Common myeloid progenitor, CD34-positive (primary cell): ENCODE measurements around the gene PBX3.

Experiments used
- CTCF ChIA-PET: fragments of 350-600 bp; sonication (Branson Sonifier 250); formaldehyde crosslinking; loops from one replicate; lab custom pipeline; 2021; ENCODE audit warnings: antibody characterized with exemption; lab: Charles Lee
- POLR2A ChIA-PET: fragments of 350-600 bp; sonication (Branson Sonifier 250); formaldehyde crosslinking; loops from one replicate; lab custom pipeline; 2021; ENCODE audit warnings: antibody characterized with exemption; lab: Charles Lee
- DNase-seq, 3 donors: peaks; one replicate each; pipeline versions ENCODE4 v3.0.0 to v3.0.0-alpha.2; 2013
- H3K27ac ChIP-seq, 2 experiments: 1 replicate in 1 of 2; 2 replicates in 1 of 2; pipeline ENCODE4 v1.7.0; 2013; ENCODE audit warnings: inconsistent platforms in 2 of 2, low read length in 2 of 2, mild to moderate bottlenecking in 2 of 2, low read depth in 1 of 2, moderate library complexity in 1 of 2; ENCODE audit not compliant: severe bottlenecking in 2 of 2, insufficient read depth in 1 of 2, poor library complexity in 1 of 2
- H3K27me3 ChIP-seq, 5 experiments: replicated peaks in 2 of 5; 1 replicate in 3 of 5; 2 replicates in 2 of 5; pipeline versions ENCODE4 v1.6.1 to v1.7.0; 2013; ENCODE audit warnings: low read length in 4 of 5, mild to moderate bottlenecking in 2 of 5, moderate library complexity in 2 of 5, inconsistent platforms in 1 of 5; ENCODE audit not compliant: insufficient read depth in 5 of 5, control insufficient read depth in 4 of 5
- H3K36me3 ChIP-seq, 4 experiments: 1 replicate in 2 of 4; 2 replicates in 2 of 4; pipeline versions ENCODE4 v1.6.1 to v1.7.0; 2013; ENCODE audit warnings: low read length in 3 of 4, control low read depth in 1 of 4, mild to moderate bottlenecking in 1 of 4; ENCODE audit not compliant: control insufficient read depth in 4 of 4, insufficient read depth in 4 of 4
- H3K4me1 ChIP-seq, 4 experiments: 1 replicate in 3 of 4; 2 replicates in 1 of 4; pipeline versions ENCODE4 v1.6.1 to v1.7.1; 2013; ENCODE audit warnings: low read length in 3 of 4, mild to moderate bottlenecking in 3 of 4, control low read depth in 1 of 4, inconsistent platforms in 1 of 4, moderate library complexity in 1 of 4; ENCODE audit not compliant: control insufficient read depth in 4 of 4, insufficient read depth in 4 of 4; ENCODE audit errors: control extremely low read depth in 1 of 4
- H3K4me3 ChIP-seq, 7 experiments: 1 replicate in 4 of 7; 2 replicates in 3 of 7; pipeline versions ENCODE4 v1.5.1 to v1.7.0; 2013; ENCODE audit warnings: mild to moderate bottlenecking in 7 of 7, low read length in 6 of 7, moderate library complexity in 6 of 7, inconsistent platforms in 2 of 7, low read depth in 2 of 7, control low read depth in 1 of 7; ENCODE audit not compliant: insufficient read depth in 4 of 7, control insufficient read depth in 1 of 7; ENCODE audit errors: extremely low read depth in 1 of 7
- H3K9me3 ChIP-seq, 5 experiments: 1 replicate in 4 of 5; 2 replicates in 1 of 5; pipeline versions ENCODE4 v1.6.1 to v1.7.1; 2013; ENCODE audit warnings: low read length in 4 of 5, mild to moderate bottlenecking in 2 of 5, inconsistent platforms in 1 of 5, low read depth in 1 of 5, moderate library complexity in 1 of 5; ENCODE audit not compliant: control insufficient read depth in 4 of 5, insufficient read depth in 2 of 5; ENCODE audit errors: control extremely low read depth in 1 of 5
- WGBS: methylation state at CpG from one replicate; pipeline ENCODE4 v1.1.5; 2013; ENCODE audit not compliant: insufficient coverage; 5-methylcytosine and 5-hydroxymethylcytosine counted together

The PBX3 gene

GRCh38 chr9:125861405-125862058 lies 114.4 kb downstream of the PBX3 start:
- no peak for DNase-seq
- no peak overlapping the region for H3K4me3 ChIP-seq
- H3K27me3 ChIP-seq: no peaks in the 10 kb centered on the region
- CTCF ChIA-PET: no interaction called here
- POLR2A ChIA-PET: no interaction called here
- H3K27ac ChIP-seq: no peak overlapping the region
- H3K9me3 ChIP-seq: peaks cover 0 to 3% (median 0%) of the 10 kb centered on the region in 5 experiments
- H3K36me3 ChIP-seq: no peaks in the 10 kb centered on the region
- H3K4me1 ChIP-seq: no peaks in the 10 kb centered on the region

- POLR2A ChIA-PET: interaction anchor here (1.0 kb wide), 1 partner anchor 14 kb away, joined by 4 read pairs; no protein-coding TSS in a partner anchor
- H3K36me3 ChIP-seq: no peaks in the 10 kb centered on the region
- no peak for DNase-seq
- H3K4me3 ChIP-seq: no peak overlapping the region
- CTCF ChIA-PET: no interaction called here
- H3K4me1 ChIP-seq: peaks cover 0 to 5% (median 2%) of the 10 kb centered on the region in 4 experiments
- no peaks in the 10 kb centered on the region for H3K27me3 ChIP-seq
- WGBS: 100% methylated on average over 1 of the region's 1 CpG
- H3K9me3 ChIP-seq: peaks cover 0 to 3% (median 0%) of the 10 kb centered on the region in 5 experiments
- no peak overlapping the region for H3K27ac ChIP-seq
These were observed 116.8 kb downstream of the PBX3 start for GRCh38 chr9:125863923-125864322.

- 89% methylated on average over 1 of the region's 3 CpGs for WGBS
- CTCF ChIA-PET: interaction anchor here (2.4 kb wide), 1 partner anchor 12 kb away, joined by 7 read pairs; no protein-coding TSS in a partner anchor
- POLR2A ChIA-PET: no interaction called here
- Histone ChIP-seq H3K27me3 (no peaks in the 10 kb centered on the region), H3K27ac (no peak overlapping the region), H3K36me3 (no peaks in the 10 kb centered on the region), H3K4me1 (peaks cover 0 to 5% (median 2%) of the 10 kb centered on the region in 4 experiments), H3K9me3 (no peaks in the 10 kb centered on the region), H3K4me3 (peak overlapping the region in 1 of 7 experiments; percentile 10)
- peak in 2 of 3 donors; percentile 51 to 61 for DNase-seq
These were observed 120.7 kb downstream of the PBX3 start for GRCh38 chr9:125867751-125868415.

- WGBS: 90% methylated on average over 3 of the region's 3 CpGs
- Histone ChIP-seq H3K4me3 (no peak overlapping the region), H3K4me1 (no peaks in the 10 kb centered on the region), H3K27ac (no peak overlapping the region), H3K9me3 (no peaks in the 10 kb centered on the region), H3K36me3 (no peaks in the 10 kb centered on the region), H3K27me3 (no peaks in the 10 kb centered on the region)
- ChIA-PET POLR2A (interaction anchor here (0.9 kb wide), 1 partner anchor 15 kb away, joined by 4 read pairs; no protein-coding TSS in a partner anchor), CTCF (interaction anchor here (0.6 kb wide), 1 partner anchor 846 kb away, joined by 3 read pairs; no protein-coding TSS in a partner anchor)
- no peak for DNase-seq
These were observed 131.0 kb downstream of the PBX3 start for GRCh38 chr9:125878164-125878631.

- ChIA-PET POLR2A (no interaction called here), CTCF (interaction anchor here (0.6 to 1.8 kb wide), 2 partner anchors 13 to 25 kb away, joined by 3 to 7 read pairs; no protein-coding TSS in a partner anchor)
- H3K27me3 ChIP-seq: no peaks in the 10 kb centered on the region
- peaks cover 0 to 8% (median under 1%) of the 10 kb centered on the region in 4 experiments for H3K4me1 ChIP-seq
- H3K36me3 ChIP-seq: no peaks in the 10 kb centered on the region
- no peak overlapping the region for H3K4me3 ChIP-seq
- H3K27ac ChIP-seq: no peak overlapping the region
- peak in 2 of 3 donors; percentile 51 to 73 for DNase-seq
- H3K9me3 ChIP-seq: no peaks in the 10 kb centered on the region
These were observed 133.9 kb downstream of the PBX3 start for GRCh38 chr9:125881042-125881441.

GRCh38 chr9:125883565-125884217 lies 136.5 kb downstream of the PBX3 start:
- no peak overlapping the region for H3K27ac ChIP-seq
- H3K4me3 ChIP-seq: no peak overlapping the region
- POLR2A ChIA-PET: interaction anchor here (0.8 kb wide), 1 partner anchor 18 kb away, joined by 4 read pairs; no protein-coding TSS in a partner anchor
- 100% methylated on average over 2 of the region's 6 CpGs for WGBS
- no peak for DNase-seq
- no peaks in the 10 kb centered on the region for H3K27me3 ChIP-seq
- H3K9me3 ChIP-seq: no peaks in the 10 kb centered on the region
- peaks cover 0 to 28% (median 7%) of the 10 kb centered on the region in 4 experiments for H3K4me1 ChIP-seq
- CTCF ChIA-PET: interaction anchor here (0.5 kb wide), 1 partner anchor 50 kb away, joined by 3 read pairs; no protein-coding TSS in a partner anchor
- H3K36me3 ChIP-seq: no peaks in the 10 kb centered on the region
